ENCODE data around the gene GABRP. TPM values are rescaled to one million over a fixed set of nuclear protein-coding genes. Genes with fewer than 3 reads are reported as not detected.

GABRP gene
- total and polyA plus RNA-seq, 10 donors: 0.03 to 0.20 TPM; not detected in 8

- H3K36me3 ChIP-seq: no peaks in the 10 kb centered on the region
- no peaks in the 10 kb centered on the region for H3K9me3 ChIP-seq
- DNase-seq: no peak
- no peak overlapping the region for H3K27ac ChIP-seq
- peaks cover 0 to 93% (median 14%) of the 10 kb centered on the region in 7 donors for H3K27me3 ChIP-seq (replicated peaks in 1 of 7)
- WGBS, 5 donors: 67 to 92% (median 86%) methylated on average over 1 of the region's 1 CpG
- peaks cover 0 to 27% (median 21%) of the 10 kb centered on the region in 6 donors for H3K4me1 ChIP-seq
- TF ChIP-seq, protein P1, sequence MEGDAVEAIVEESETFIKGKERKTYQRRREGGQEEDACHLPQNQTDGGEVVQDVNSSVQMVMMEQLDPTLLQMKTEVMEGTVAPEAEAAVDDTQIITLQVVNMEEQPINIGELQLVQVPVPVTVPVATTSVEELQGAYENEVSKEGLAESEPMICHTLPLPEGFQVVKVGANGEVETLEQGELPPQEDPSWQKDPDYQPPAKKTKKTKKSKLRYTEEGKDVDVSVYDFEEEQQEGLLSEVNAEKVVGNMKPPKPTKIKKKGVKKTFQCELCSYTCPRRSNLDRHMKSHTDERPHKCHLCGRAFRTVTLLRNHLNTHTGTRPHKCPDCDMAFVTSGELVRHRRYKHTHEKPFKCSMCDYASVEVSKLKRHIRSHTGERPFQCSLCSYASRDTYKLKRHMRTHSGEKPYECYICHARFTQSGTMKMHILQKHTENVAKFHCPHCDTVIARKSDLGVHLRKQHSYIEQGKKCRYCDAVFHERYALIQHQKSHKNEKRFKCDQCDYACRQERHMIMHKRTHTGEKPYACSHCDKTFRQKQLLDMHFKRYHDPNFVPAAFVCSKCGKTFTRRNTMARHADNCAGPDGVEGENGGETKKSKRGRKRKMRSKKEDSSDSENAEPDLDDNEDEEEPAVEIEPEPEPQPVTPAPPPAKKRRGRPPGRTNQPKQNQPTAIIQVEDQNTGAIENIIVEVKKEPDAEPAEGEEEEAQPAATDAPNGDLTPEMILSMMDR (IDR thresholded peaks at IDR 0.05 in 8 of 11, conservative IDR thresholded peaks at IDR 0.05 in 3 of 11): no peak
- TF ChIP-seq POLR2AphosphoS5 (IDR thresholded peaks at IDR 0.05): no peak
- TF ChIP-seq POLR2A (IDR thresholded peaks at IDR 0.05): no peak
- no peak overlapping the region for H3K4me3 ChIP-seq
- intact Hi-C loops (cut with DNase I; ENCODE audit: low total_unique reads): loop anchor here (5.0 kb wide), 1 partner anchor 595 kb away; no protein-coding TSS in a partner anchor
Observed at GRCh38 chr5:170747357-170747756, 36.2 kb upstream of the GABRP start.

GRCh38 chr5:170747851-170748250 is 35.7 kb upstream of the GABRP start:
- intact Hi-C loops (cut with DNase I; ENCODE audit: low total_unique reads): loop anchor here (5.0 kb wide), 1 partner anchor 594 kb away; no protein-coding TSS in a partner anchor
- no peak for TF ChIP-seq POLR2A (IDR thresholded peaks at IDR 0.05)
- TF ChIP-seq, protein P1 (IDR thresholded peaks at IDR 0.05 in 8 of 11, conservative IDR thresholded peaks at IDR 0.05 in 3 of 11): peak in 2 of 11 experiments; percentile 21 to 23
- 87 to 90% (median 89%) methylated on average over 10 of the region's 10 CpGs for WGBS, 5 donors

DNA sequence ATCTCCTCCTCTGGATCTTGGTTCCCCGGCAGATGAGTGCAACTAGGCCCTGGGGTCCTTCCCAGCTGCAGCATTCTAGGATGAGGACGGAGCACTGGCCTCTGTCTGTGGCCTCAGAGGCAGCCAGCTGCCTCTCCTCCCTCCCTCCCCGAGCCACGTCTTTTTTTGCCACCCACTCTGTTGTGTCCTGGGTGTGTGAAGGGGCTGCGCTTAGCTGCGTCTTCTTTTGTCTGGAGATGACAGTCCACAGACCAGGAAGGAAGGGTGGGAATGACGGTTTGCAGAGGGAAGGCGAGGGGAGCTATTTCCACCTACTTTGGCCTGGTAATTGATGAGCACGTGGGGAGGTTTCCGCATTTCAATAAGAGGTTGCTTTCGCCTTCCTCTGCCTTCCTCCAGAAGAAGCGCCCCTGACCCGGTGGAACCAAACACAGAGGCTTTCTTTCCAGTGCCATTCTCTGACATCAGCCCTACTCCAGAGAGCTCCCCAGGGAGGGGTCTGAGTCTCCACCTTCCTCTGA is 34.5 kb upstream of the GABRP start:
- no peaks in the 10 kb centered on the region for H3K36me3 ChIP-seq
- peaks cover 0 to 86% (median 14%) of the 10 kb centered on the region in 7 donors for H3K27me3 ChIP-seq (replicated peaks in 1 of 7)
- TF ChIP-seq, protein P1 (IDR thresholded peaks at IDR 0.05 in 8 of 11, conservative IDR thresholded peaks at IDR 0.05 in 3 of 11): no peak
- TF ChIP-seq POLR2A (IDR thresholded peaks at IDR 0.05) (no peak), POLR2AphosphoS5 (IDR thresholded peaks at IDR 0.05) (no peak)
- 42 to 63% (median 54%) methylated on average over 13 of the region's 13 CpGs for WGBS, 5 donors
- no peak for DNase-seq
- no peak overlapping the region for H3K27ac ChIP-seq
- H3K4me1 ChIP-seq: peaks cover 0 to 24% (median 21%) of the 10 kb centered on the region in 6 donors
- H3K9me3 ChIP-seq: no peaks in the 10 kb centered on the region
- intact Hi-C loops (cut with DNase I; ENCODE audit: low total_unique reads): loop anchor here (5.0 kb wide), 1 partner anchor 593 kb away; no protein-coding TSS in a partner anchor
- H3K4me3 ChIP-seq: no peak overlapping the region

More at GRCh38 chr5:170747851-170748250, 35.7 kb upstream of the GABRP start:
- H3K4me1 ChIP-seq: peaks cover 0 to 27% (median 21%) of the 10 kb centered on the region in 6 donors
- H3K27ac ChIP-seq: no peak overlapping the region
- no peaks in the 10 kb centered on the region for H3K9me3 ChIP-seq
- no peak overlapping the region for H3K4me3 ChIP-seq
- peaks cover 0 to 95% (median 14%) of the 10 kb centered on the region in 7 donors for H3K27me3 ChIP-seq (replicated peaks in 1 of 7)
- H3K36me3 ChIP-seq: no peaks in the 10 kb centered on the region
- no peak for DNase-seq

GRCh38 chr5:170749911-170750431 is 33.6 kb upstream of the GABRP start:
- Histone ChIP-seq H3K4me1 (peaks cover 0 to 14% (median 12%) of the 10 kb centered on the region in 6 donors), H3K4me3 (no peak overlapping the region), H3K27me3 (replicated peaks in 1 of 7) (peaks cover 0 to 76% (median 6%) of the 10 kb centered on the region in 7 donors), H3K27ac (no peak overlapping the region), H3K36me3 (no peaks in the 10 kb centered on the region), H3K9me3 (no peaks in the 10 kb centered on the region)
- 77 to 86% (median 79%) methylated on average over 7 of the region's 7 CpGs for WGBS, 5 donors
- intact Hi-C loops (cut with DNase I; ENCODE audit: low total_unique reads): loop anchor here (5.0 kb wide), 1 partner anchor 592 kb away; no protein-coding TSS in a partner anchor
- TF ChIP-seq, protein P1 (IDR thresholded peaks at IDR 0.05 in 8 of 11, conservative IDR thresholded peaks at IDR 0.05 in 3 of 11): no peak
- TF ChIP-seq POLR2AphosphoS5 (IDR thresholded peaks at IDR 0.05) (no peak), POLR2A (IDR thresholded peaks at IDR 0.05) (no peak)
- no peak for DNase-seq

All from spleen (tissue), 11 donors.